ENCODE data around the gene TOLLIP.

DNA sequence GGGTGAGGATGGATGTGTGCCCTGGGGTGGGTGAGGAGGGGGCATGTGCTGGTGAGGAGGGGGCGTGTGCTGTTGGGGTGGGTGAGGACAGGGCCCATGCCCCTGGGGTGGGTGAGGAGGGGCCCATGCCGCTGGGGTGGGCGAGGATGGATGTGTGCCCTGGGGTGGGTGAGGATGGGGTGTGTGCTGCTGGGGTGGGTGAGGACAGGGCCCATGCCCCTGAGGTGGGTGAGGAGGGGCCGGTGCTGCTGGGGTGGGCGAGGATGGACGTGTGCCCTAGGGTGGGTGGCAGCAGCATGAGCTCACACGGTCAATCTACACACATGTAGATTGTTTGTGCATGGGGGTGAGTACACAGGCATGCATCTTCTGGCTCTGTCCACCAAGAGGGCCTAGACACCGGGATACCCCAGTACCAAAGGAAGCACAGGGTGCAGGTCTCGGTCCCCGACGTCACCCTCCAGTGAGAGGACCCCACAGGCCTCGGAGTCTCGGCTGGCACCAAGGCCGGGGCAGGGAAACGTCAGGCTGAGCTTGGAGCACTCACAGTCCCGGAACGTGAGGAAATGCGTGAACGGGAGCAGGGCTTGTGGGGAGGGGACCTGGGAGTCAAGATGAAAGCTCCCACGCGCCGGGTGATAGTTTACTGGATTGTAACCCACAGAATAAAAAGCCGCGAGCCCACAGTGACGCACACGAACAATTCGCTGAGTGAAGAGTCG, 37.4 kb upstream of the TOLLIP start:
- TF ChIP-seq, protein P1, sequence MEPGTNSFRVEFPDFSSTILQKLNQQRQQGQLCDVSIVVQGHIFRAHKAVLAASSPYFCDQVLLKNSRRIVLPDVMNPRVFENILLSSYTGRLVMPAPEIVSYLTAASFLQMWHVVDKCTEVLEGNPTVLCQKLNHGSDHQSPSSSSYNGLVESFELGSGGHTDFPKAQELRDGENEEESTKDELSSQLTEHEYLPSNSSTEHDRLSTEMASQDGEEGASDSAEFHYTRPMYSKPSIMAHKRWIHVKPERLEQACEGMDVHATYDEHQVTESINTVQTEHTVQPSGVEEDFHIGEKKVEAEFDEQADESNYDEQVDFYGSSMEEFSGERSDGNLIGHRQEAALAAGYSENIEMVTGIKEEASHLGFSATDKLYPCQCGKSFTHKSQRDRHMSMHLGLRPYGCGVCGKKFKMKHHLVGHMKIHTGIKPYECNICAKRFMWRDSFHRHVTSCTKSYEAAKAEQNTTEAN (CRISPR knock-in tag; IDR thresholded peaks at IDR 0.05) = no peak
- TF ChIP-seq, protein P2, sequence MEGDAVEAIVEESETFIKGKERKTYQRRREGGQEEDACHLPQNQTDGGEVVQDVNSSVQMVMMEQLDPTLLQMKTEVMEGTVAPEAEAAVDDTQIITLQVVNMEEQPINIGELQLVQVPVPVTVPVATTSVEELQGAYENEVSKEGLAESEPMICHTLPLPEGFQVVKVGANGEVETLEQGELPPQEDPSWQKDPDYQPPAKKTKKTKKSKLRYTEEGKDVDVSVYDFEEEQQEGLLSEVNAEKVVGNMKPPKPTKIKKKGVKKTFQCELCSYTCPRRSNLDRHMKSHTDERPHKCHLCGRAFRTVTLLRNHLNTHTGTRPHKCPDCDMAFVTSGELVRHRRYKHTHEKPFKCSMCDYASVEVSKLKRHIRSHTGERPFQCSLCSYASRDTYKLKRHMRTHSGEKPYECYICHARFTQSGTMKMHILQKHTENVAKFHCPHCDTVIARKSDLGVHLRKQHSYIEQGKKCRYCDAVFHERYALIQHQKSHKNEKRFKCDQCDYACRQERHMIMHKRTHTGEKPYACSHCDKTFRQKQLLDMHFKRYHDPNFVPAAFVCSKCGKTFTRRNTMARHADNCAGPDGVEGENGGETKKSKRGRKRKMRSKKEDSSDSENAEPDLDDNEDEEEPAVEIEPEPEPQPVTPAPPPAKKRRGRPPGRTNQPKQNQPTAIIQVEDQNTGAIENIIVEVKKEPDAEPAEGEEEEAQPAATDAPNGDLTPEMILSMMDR (IDR thresholded peaks at IDR 0.05) = no peak
- TF ChIP-seq ZNF232 (CRISPR knock-in tag; IDR thresholded peaks at IDR 0.05) (no peak), NFATC4 (CRISPR knock-in tag; IDR thresholded peaks at IDR 0.05) (no peak), ZNF121 (CRISPR knock-in tag; IDR thresholded peaks at IDR 0.05) (no peak)
- TF ChIP-seq, protein P3, sequence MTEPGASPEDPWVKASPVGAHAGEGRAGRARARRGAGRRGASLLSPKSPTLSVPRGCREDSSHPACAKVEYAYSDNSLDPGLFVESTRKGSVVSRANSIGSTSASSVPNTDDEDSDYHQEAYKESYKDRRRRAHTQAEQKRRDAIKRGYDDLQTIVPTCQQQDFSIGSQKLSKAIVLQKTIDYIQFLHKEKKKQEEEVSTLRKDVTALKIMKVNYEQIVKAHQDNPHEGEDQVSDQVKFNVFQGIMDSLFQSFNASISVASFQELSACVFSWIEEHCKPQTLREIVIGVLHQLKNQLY (CRISPR knock-in tag; IDR thresholded peaks at IDR 0.05) = no peak
- TF ChIP-seq, protein P4, sequence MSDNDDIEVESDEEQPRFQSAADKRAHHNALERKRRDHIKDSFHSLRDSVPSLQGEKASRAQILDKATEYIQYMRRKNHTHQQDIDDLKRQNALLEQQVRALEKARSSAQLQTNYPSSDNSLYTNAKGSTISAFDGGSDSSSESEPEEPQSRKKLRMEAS (CRISPR knock-in tag; IDR thresholded peaks at IDR 0.05) = no peak

All from WTC11 (cell line).